Medulla oblongata (tissue), 1 donor: ENCODE measurements around the gene FYCO1.

Experiments used
- DNase-seq: peaks from one replicate; pipeline ENCODE4 v3.0.0-alpha.2; 2015; ENCODE audit errors: extremely low spot score

Gene FYCO1

GRCh38 chr3:45885979-45886705 is 109.5 kb downstream of the FYCO1 start, which contains the start of gene CCR9:
Gene CCR9 (plus strand): TSS chr3:45886543. CDS start chr3:45894934, 8,391 bp downstream.
- no peak for DNase-seq

GRCh38 chr3:45884368-45885201 is 111.0 kb downstream of the FYCO1 start:
- no peak for DNase-seq

GRCh38 chr3:45881078-45882022 is 114.3 kb downstream of the FYCO1 start:
- no peak for DNase-seq

GRCh38 chr3:45880725-45881077 is 114.9 kb downstream of the FYCO1 start:
- DNase-seq, result no peak

- DNase-seq, result no peak
These were observed 117.5 kb downstream of the FYCO1 start for GRCh38 chr3:45878124-45878523.

GRCh38 chr3:45874677-45875346 is 120.8 kb downstream of the FYCO1 start:
- DNase-seq, result no peak

GRCh38 chr3:45873638-45874037 is 122.0 kb downstream of the FYCO1 start:
- DNase-seq, result no peak

- DNase-seq, result no peak
These were observed 122.6 kb downstream of the FYCO1 start for GRCh38 chr3:45873036-45873435.

- no peak for DNase-seq
These were observed 123.1 kb downstream of the FYCO1 start for GRCh38 chr3:45872569-45872968.

- DNase-seq, result no peak
These were observed 123.8 kb downstream of the FYCO1 start for GRCh38 chr3:45871780-45872179.

GRCh38 chr3:45870099-45870498 is 125.5 kb downstream of the FYCO1 start:
- no peak for DNase-seq

- no peak for DNase-seq
These were observed 126.0 kb downstream of the FYCO1 start for GRCh38 chr3:45869638-45870037.

- DNase-seq, result no peak
These were observed 127.0 kb downstream of the FYCO1 start for GRCh38 chr3:45868650-45869049.

- no peak for DNase-seq
These were observed 127.4 kb downstream of the FYCO1 start for GRCh38 chr3:45868213-45868612.
